Measurements from ENCODE around the gene FAM83D. TPM values are rescaled to one million over a fixed set of nuclear protein-coding genes. Genes with fewer than 3 reads are reported as not detected.

FAM83D gene
- total RNA-seq, 4 donors from 2014 or later: 8.7 to 17.4 (median 14.0) TPM

- WGBS, 2 donors: 85 to 89% methylated on average over 8 of the region's 8 CpGs
- intact Hi-C loops (cut with DNase I; ENCODE audit: low total_unique reads): no loop called here
- TF ChIP-seq, protein P1, sequence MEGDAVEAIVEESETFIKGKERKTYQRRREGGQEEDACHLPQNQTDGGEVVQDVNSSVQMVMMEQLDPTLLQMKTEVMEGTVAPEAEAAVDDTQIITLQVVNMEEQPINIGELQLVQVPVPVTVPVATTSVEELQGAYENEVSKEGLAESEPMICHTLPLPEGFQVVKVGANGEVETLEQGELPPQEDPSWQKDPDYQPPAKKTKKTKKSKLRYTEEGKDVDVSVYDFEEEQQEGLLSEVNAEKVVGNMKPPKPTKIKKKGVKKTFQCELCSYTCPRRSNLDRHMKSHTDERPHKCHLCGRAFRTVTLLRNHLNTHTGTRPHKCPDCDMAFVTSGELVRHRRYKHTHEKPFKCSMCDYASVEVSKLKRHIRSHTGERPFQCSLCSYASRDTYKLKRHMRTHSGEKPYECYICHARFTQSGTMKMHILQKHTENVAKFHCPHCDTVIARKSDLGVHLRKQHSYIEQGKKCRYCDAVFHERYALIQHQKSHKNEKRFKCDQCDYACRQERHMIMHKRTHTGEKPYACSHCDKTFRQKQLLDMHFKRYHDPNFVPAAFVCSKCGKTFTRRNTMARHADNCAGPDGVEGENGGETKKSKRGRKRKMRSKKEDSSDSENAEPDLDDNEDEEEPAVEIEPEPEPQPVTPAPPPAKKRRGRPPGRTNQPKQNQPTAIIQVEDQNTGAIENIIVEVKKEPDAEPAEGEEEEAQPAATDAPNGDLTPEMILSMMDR (IDR thresholded peaks at IDR 0.05): no peak
- TF ChIP-seq POLR2A (IDR thresholded peaks at IDR 0.05): no peak
- DNase-seq (ENCODE audit: low spot score in 2 of 2): no peak
- no peak overlapping the region for H3K4me3 ChIP-seq (ENCODE audit: low read depth, poor library complexity, severe bottlenecking)
Measured at GRCh38 chr20:38997622-38998021, 71.4 kb downstream of the FAM83D start.

DNA sequence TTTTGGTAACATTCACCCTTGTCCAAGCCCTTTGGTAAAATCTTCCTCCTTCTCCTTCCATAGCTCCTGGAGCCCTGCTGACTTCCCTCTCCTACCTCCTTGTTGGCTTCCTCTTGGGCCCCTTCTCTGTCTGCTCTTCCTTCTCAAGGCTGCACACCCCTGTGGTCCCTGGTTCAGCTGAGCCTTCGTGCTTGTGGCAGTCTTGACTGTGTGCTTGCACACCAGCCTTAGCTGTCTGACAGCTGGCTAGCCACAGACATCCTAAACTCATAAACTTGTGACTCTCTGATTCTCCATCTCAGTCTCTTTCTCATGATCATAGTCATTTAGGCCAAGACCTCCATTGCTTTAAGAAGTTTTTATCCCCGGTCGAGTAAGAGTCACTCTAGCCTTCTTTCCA is 73.0 kb downstream of the FAM83D start:
- DNase-seq (ENCODE audit: low spot score in 2 of 2): no peak
- TF ChIP-seq, protein P1 (IDR thresholded peaks at IDR 0.05): no peak
- no peak for TF ChIP-seq POLR2A (IDR thresholded peaks at IDR 0.05)
- WGBS, 2 donors: 93% methylated on average over 3 of the region's 3 CpGs
- no peak overlapping the region for H3K4me3 ChIP-seq (ENCODE audit: low read depth, poor library complexity, severe bottlenecking)
- intact Hi-C loops (cut with DNase I; ENCODE audit: low total_unique reads): no loop called here

DNA sequence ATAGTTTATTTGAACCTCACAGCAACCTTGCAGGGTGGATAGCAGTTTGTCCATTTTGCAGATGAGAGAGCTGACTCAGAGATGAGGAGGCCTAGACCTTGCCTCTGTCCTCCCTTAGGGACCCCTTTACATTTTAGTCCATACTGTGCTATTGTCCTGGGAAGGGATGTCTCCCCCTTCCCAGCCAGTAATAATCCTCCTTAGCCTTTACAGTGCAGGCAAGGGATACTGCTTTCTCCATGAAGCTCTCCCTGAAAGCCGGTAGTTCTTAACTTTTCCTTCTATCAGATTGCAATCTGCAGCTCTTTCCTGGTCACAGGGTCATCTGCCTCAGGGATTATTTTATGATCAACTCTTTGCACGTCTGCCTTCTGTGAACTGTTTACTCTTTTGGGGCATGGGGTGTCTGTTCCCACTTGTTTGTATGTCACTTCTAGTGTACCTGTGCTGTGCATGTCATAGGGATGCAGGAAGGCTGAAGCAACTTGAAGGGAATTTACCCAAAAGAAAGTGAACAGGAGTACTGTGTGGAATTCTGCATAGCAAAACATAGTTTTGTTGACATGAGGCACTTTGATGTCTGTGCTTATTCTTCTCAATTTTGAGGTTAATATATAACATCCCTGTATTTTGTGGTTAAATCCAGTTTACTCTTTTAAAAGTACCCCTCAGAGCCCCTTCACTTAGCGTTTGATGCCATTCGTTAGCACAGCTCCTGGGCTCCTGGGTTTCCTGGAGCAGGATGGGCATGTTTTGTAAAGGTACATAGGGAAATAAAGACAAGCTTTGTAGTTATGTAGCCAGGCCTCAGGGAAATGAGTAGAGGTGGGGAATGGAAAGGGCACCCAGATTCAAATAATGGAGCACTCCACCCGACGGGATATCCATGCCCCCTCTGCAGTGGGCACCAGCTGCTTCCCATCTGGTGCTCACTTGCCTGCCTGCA is 74.0 kb downstream of the FAM83D start:
- 85 to 86% methylated on average over 6 of the region's 6 CpGs for WGBS, 2 donors

More for the DNA sequence above, 74.0 kb downstream of the FAM83D start:
- H3K4me3 ChIP-seq (ENCODE audit: low read depth, poor library complexity, severe bottlenecking): no peak overlapping the region
- no peak for DNase-seq (ENCODE audit: low spot score in 2 of 2)
- TF ChIP-seq, protein P1 (IDR thresholded peaks at IDR 0.05): no peak
- no peak for TF ChIP-seq POLR2A (IDR thresholded peaks at IDR 0.05)
- intact Hi-C loops (cut with DNase I; ENCODE audit: low total_unique reads): no loop called here

Other genes with a start within 250 kb of the FAM83D start
- not detected for gene SLC32A1, start 201.9 kb upstream of the FAM83D start, total RNA-seq
- gene ACTR5, start 178.0 kb upstream of the FAM83D start, total RNA-seq: 10 to 100 TPM in 3 of 4 donors, 1 to 10 TPM in 1; 7.3 to 11.7 (median 10.8) TPM
- gene PPP1R16B, start 120.7 kb upstream of the FAM83D start, total RNA-seq: 1 to 10 TPM in 3 of 4 donors, under 1 TPM in 1; 0.72 to 3.0 (median 1.4) TPM
- gene DHX35, start 35.9 kb downstream of the FAM83D start, total RNA-seq: 10 to 100 TPM in 3 of 4 donors, 1 to 10 TPM in 1; 6.6 to 16.8 (median 11.0) TPM